ENCODE results near the gene IFT74.
A peak's percentile ranks its signal among the peaks of the same experiment; 100 is the strongest.

The IFT74 gene

GRCh38 chr9:26955921-26956859, at the start of gene IFT74:
Gene IFT74, plus strand, starts transcription at chr9:26956412. Its CDS starts 5,556 bp downstream, at chr9:26961968.
- H3K9me3 Mint-ChIP-seq: no peaks in the 10 kb centered on the region
- peaks cover 10% of the 10 kb centered on the region for H3K4me1 Mint-ChIP-seq
- H3K36me3 Mint-ChIP-seq (ENCODE audit: low read depth): peaks cover 7% of the 10 kb centered on the region
- no peaks in the 10 kb centered on the region for H3K27me3 Mint-ChIP-seq (ENCODE audit: low read depth)
- no peak for TF ChIP-seq CTCF (IDR thresholded peaks at IDR 0.05; ENCODE audit: unreplicated experiment in 3 of 3)
- H3K27ac Mint-ChIP-seq: peak within 1 kb of the TSS; percentile 99 to 100 (median 100)
- H3K4me3 Mint-ChIP-seq: peak within 1 kb of the TSS; percentile 93 to 98 (median 96)

- no peaks in the 10 kb centered on the region for H3K27me3 Mint-ChIP-seq (ENCODE audit: low read depth)
- H3K4me3 Mint-ChIP-seq: no peak overlapping the region
- no peak overlapping the region for H3K27ac Mint-ChIP-seq
Observed at GRCh38 chr9:26913138-26913668, 43.0 kb upstream of the IFT74 start.

GRCh38 chr9:26919698-26920097, 36.5 kb upstream of the IFT74 start:
- TF ChIP-seq CTCF (IDR thresholded peaks at IDR 0.05; ENCODE audit: unreplicated experiment in 3 of 3): no peak
- Mint-ChIP-seq H3K27ac (no peak overlapping the region), H3K4me3 (no peak overlapping the region), H3K27me3 (ENCODE audit: low read depth) (no peaks in the 10 kb centered on the region), H3K36me3 (ENCODE audit: low read depth) (peaks cover 81% of the 10 kb centered on the region), H3K9me3 (no peaks in the 10 kb centered on the region), H3K4me1 (no peaks in the 10 kb centered on the region)

More at GRCh38 chr9:26913138-26913668, 43.0 kb upstream of the IFT74 start:
- TF ChIP-seq CTCF (IDR thresholded peaks at IDR 0.05; ENCODE audit: unreplicated experiment in 3 of 3): no peak
- Mint-ChIP-seq H3K36me3 (ENCODE audit: low read depth) (peaks cover 64% of the 10 kb centered on the region), H3K4me1 (no peaks in the 10 kb centered on the region), H3K9me3 (no peaks in the 10 kb centered on the region)

GRCh38 chr9:26925609-26926008, 30.6 kb upstream of the IFT74 start:
- no peaks in the 10 kb centered on the region for H3K4me1 Mint-ChIP-seq
- no peaks in the 10 kb centered on the region for H3K9me3 Mint-ChIP-seq
- H3K36me3 Mint-ChIP-seq (ENCODE audit: low read depth): peaks cover 57% of the 10 kb centered on the region
- H3K27me3 Mint-ChIP-seq (ENCODE audit: low read depth): no peaks in the 10 kb centered on the region
- no peak overlapping the region for H3K4me3 Mint-ChIP-seq
- no peak overlapping the region for H3K27ac Mint-ChIP-seq
- no peak for TF ChIP-seq CTCF (IDR thresholded peaks at IDR 0.05; ENCODE audit: unreplicated experiment in 3 of 3)

GRCh38 chr9:26928902-26929495, 27.2 kb upstream of the IFT74 start:
- no peak overlapping the region for H3K4me3 Mint-ChIP-seq
- H3K27ac Mint-ChIP-seq: no peak overlapping the region
- no peaks in the 10 kb centered on the region for H3K4me1 Mint-ChIP-seq
- no peak for TF ChIP-seq CTCF (IDR thresholded peaks at IDR 0.05; ENCODE audit: unreplicated experiment in 3 of 3)
- H3K9me3 Mint-ChIP-seq: no peaks in the 10 kb centered on the region
- no peaks in the 10 kb centered on the region for H3K27me3 Mint-ChIP-seq (ENCODE audit: low read depth)
- peaks cover 36% of the 10 kb centered on the region for H3K36me3 Mint-ChIP-seq (ENCODE audit: low read depth)
